GM12892 (cell line): ENCODE data around the gene ARHGAP10.
"Not testable (repeated sequence)": the region's sequence is repeated elsewhere in the genome, so short reads cannot be mapped to it uniquely, and the experiment has no call there.

Experiments
- DNase-seq: peaks from one replicate; pipeline ENCODE4 v3.0.0; 2011; ENCODE audit not compliant: insufficient read length
- FAIRE-seq: peaks from 2 replicates; lab custom pipeline; 2011; peaks lifted over from hg19 to GRCh38; lab: Jason Lieb, UNC
- POLR2A ChIP-seq: IDR thresholded peaks from 2 replicates; pipeline ENCODE4 v1.6.1; 2011; ENCODE audit warnings: low read depth, low read length, control low read depth
- POLR2AphosphoS5 ChIP-seq: IDR thresholded peaks from 2 replicates; pipeline ENCODE4 v1.6.1; 2011; ENCODE audit warnings: low read depth, low read length, control low read depth
- TAF1 ChIP-seq: IDR thresholded peaks from 2 replicates; pipeline ENCODE4 v1.6.1; 2011; ENCODE audit warnings: low read depth, mild to moderate bottlenecking, control low read depth, low read length, borderline replicate concordance

The ARHGAP10 gene

GRCh38 chr4:147984065-147984777 lies 252.3 kb downstream of the ARHGAP10 start:
- DNase-seq (no peak), FAIRE-seq (peak; percentile 27)
- TF ChIP-seq POLR2AphosphoS5 (no peak), POLR2A (no peak), TAF1 (no peak)

- TF ChIP-seq TAF1 (no peak), POLR2A (no peak)
- no peak for FAIRE-seq
- DNase-seq: no peak
Measured at GRCh38 chr4:147984778-147985138, 252.9 kb downstream of the ARHGAP10 start.

- DNase-seq (no peak), FAIRE-seq (no peak)
- TF ChIP-seq TAF1 (no peak), POLR2A (no peak), POLR2AphosphoS5 (no peak)
Measured at GRCh38 chr4:147985376-147985775, 253.5 kb downstream of the ARHGAP10 start.

GRCh38 chr4:147987252-147987651 lies 255.4 kb downstream of the ARHGAP10 start:
- FAIRE-seq (peak; percentile 48), DNase-seq (no peak)
- no peak for TF ChIP-seq TAF1
- no peak for TF ChIP-seq POLR2AphosphoS5
- no peak for TF ChIP-seq POLR2A

- TF ChIP-seq POLR2A (no peak), POLR2AphosphoS5 (no peak), TAF1 (no peak)
- no peak for FAIRE-seq
- DNase-seq: no peak
Measured at GRCh38 chr4:147991543-147992283, 259.8 kb downstream of the ARHGAP10 start.

- FAIRE-seq (no peak), DNase-seq (no peak)
- TF ChIP-seq POLR2AphosphoS5: no peak
- no peak for TF ChIP-seq POLR2A
- no peak for TF ChIP-seq TAF1
Measured at GRCh38 chr4:147994076-147994475, 262.2 kb downstream of the ARHGAP10 start.

- TF ChIP-seq POLR2AphosphoS5: no peak
- TF ChIP-seq POLR2A: no peak
- TF ChIP-seq TAF1: no peak
- FAIRE-seq (no peak), DNase-seq (no peak)
Measured at GRCh38 chr4:147994491-147995385, 262.9 kb downstream of the ARHGAP10 start.

GRCh38 chr4:147996859-147997258 lies 265.0 kb downstream of the ARHGAP10 start:
- no peak for DNase-seq
- TF ChIP-seq POLR2AphosphoS5 (no peak), TAF1 (no peak), POLR2A (no peak)
- FAIRE-seq: no peak

- DNase-seq, FAIRE-seq: not testable (repeated sequence)
Measured at GRCh38 chr4:148000038-148000437, 268.1 kb downstream of the ARHGAP10 start.

- no peak for FAIRE-seq
Measured at GRCh38 chr4:148004228-148004857, 272.5 kb downstream of the ARHGAP10 start.

GRCh38 chr4:148006001-148006400 lies 274.1 kb downstream of the ARHGAP10 start:
- TF ChIP-seq POLR2AphosphoS5 (no peak), TAF1 (no peak), POLR2A (no peak)
- no peak for DNase-seq
- FAIRE-seq: no peak

More at GRCh38 chr4:148004228-148004857, 272.5 kb downstream of the ARHGAP10 start:
- TF ChIP-seq POLR2A (no peak), POLR2AphosphoS5 (no peak), TAF1 (no peak)
- DNase-seq: no peak

- FAIRE-seq (no peak), DNase-seq (no peak)
- TF ChIP-seq POLR2A: no peak
- no peak for TF ChIP-seq TAF1
- no peak for TF ChIP-seq POLR2AphosphoS5
Measured at GRCh38 chr4:148007314-148007760, 275.4 kb downstream of the ARHGAP10 start.
